H1 (cell line): ENCODE data around the gene TMEM212. TPM values are rescaled to one million over a fixed set of nuclear protein-coding genes. Genes with fewer than 3 reads are reported as not detected.

Experiments used
- CTCF ChIA-PET: fragments of 300-600 bp; sonication (Branson Sonifier 250); formaldehyde crosslinking; loops from one replicate; lab custom pipeline; 2021; ENCODE audit not compliant: partially characterized antibody; lab: Charles Lee
- POLR2A ChIA-PET: fragments of 300-600 bp; sonication (Branson Sonifier 250); formaldehyde crosslinking; loops from one replicate; lab custom pipeline; 2021; ENCODE audit warnings: inconsistent platforms; ENCODE audit not compliant: partially characterized antibody; lab: Charles Lee
- DNase-seq, 2 experiments: peaks; one replicate each; pipeline versions ENCODE4 v3.0.0 to v3.0.0-alpha.2; 2010 to 2022; ENCODE audit warnings: low spot score in 2 of 2, low read depth in 1 of 2, mixed read lengths in 1 of 2
- FAIRE-seq: peaks from 2 replicates; lab custom pipeline; 2011; peaks lifted over from hg19 to GRCh38; lab: Jason Lieb, UNC
- H2AFZ ChIP-seq: 2 replicates; pipeline ENCODE4 v1.8.1; 2012; ENCODE audit warnings: low read length, inconsistent platforms
- H2AK5ac ChIP-seq: 2 replicates; pipeline ENCODE4 v1.6.1; 2013; ENCODE audit warnings: low read depth, low read length
- H2BK120ac ChIP-seq: replicated peaks from 2 replicates; pipeline ENCODE3; 2013; ENCODE audit warnings: low read depth, low read length, inconsistent platforms
- H2BK12ac ChIP-seq: 2 replicates; pipeline ENCODE4 v1.6.1; 2013; ENCODE audit warnings: low read depth, low read length
- H2BK15ac ChIP-seq: 2 replicates; pipeline ENCODE4 v1.6.1; 2013; ENCODE audit warnings: low read length
- H2BK20ac ChIP-seq: 2 replicates; pipeline ENCODE4 v1.6.1; 2013; ENCODE audit warnings: low read length
- H2BK5ac ChIP-seq: 2 replicates; pipeline ENCODE4 v1.6.1; 2013; ENCODE audit warnings: low read depth, low read length
- H3K14ac ChIP-seq: 2 replicates; pipeline ENCODE4 v1.6.1; 2013; ENCODE audit warnings: inconsistent platforms; ENCODE audit not compliant: insufficient read length
- H3K18ac ChIP-seq: 2 replicates; pipeline ENCODE4 v1.6.1; 2013; ENCODE audit warnings: low read length; ENCODE audit errors: extremely low read depth
- H3K23ac ChIP-seq: 2 replicates; pipeline ENCODE4 v1.6.1; 2013; ENCODE audit warnings: inconsistent platforms; ENCODE audit not compliant: insufficient read length
- H3K23me2 ChIP-seq: 2 replicates; pipeline ENCODE4 v1.6.1; 2013; ENCODE audit warnings: low read depth, low read length
- H3K27ac ChIP-seq: 2 replicates; pipeline ENCODE4 v1.6.1; 2011; ENCODE audit warnings: low read depth, low read length, inconsistent platforms
- H3K27me3 ChIP-seq, 4 experiments: replicated peaks in 1 of 4; 1 replicate in 1 of 4; 2 replicates in 3 of 4; pipeline versions ENCODE4 v1.6.1 to v1.8.1; 2011 to 2013; ENCODE audit warnings: low read length in 3 of 4, mild to moderate bottlenecking in 3 of 4, inconsistent platforms in 2 of 4, mixed read lengths in 2 of 4, moderate library complexity in 1 of 4; ENCODE audit not compliant: control insufficient read depth in 3 of 4, insufficient read depth in 3 of 4; ENCODE audit errors: extremely low read depth in 1 of 4
- H3K36me3 ChIP-seq, 4 experiments: 2 replicates each; pipeline versions ENCODE4 v1.6.1 to v1.8.1; 2011 to 2013; ENCODE audit warnings: mild to moderate bottlenecking in 4 of 4, low read length in 3 of 4, moderate library complexity in 2 of 4, control low read depth in 1 of 4, inconsistent platforms in 1 of 4; ENCODE audit not compliant: insufficient read depth in 4 of 4, control insufficient read depth in 2 of 4
- H3K4ac ChIP-seq: replicated peaks from 2 replicates; pipeline ENCODE3; 2013; ENCODE audit warnings: low read length, low read depth, mixed read lengths, inconsistent platforms; ENCODE audit not compliant: insufficient read length
- H3K4me1 ChIP-seq, 4 experiments: replicated peaks in 1 of 4; 1 replicate in 1 of 4; 2 replicates in 3 of 4; pipeline versions ENCODE4 v1.6.1 to v1.8.1; 2011 to 2013; ENCODE audit warnings: low read length in 3 of 4, inconsistent platforms in 2 of 4, mixed read lengths in 1 of 4; ENCODE audit not compliant: insufficient read depth in 4 of 4, control insufficient read depth in 3 of 4
- H3K4me2 ChIP-seq, 2 experiments: 2 replicates each; pipeline versions ENCODE4 v1.6.1 to v1.8.1; 2011 to 2013; ENCODE audit warnings: low read depth in 2 of 2, low read length in 2 of 2, control low read depth in 1 of 2, inconsistent platforms in 1 of 2, mild to moderate bottlenecking in 1 of 2; ENCODE audit not compliant: insufficient read depth in 1 of 2
- H3K4me3 ChIP-seq, 4 experiments: fragments of 200-600, 300-600 bp in 1 of 4; sonication (generic), shearing (Covaris generic), sonication (Bioruptor Twin) in 1 of 4; 2 replicates each; pipeline versions ENCODE4 v1.5.1 to v1.8.1; 2011 to 2016; ENCODE audit warnings: low read length in 4 of 4, low read depth in 3 of 4, control low read depth in 2 of 4, inconsistent platforms in 2 of 4, mild to moderate bottlenecking in 2 of 4, mixed read lengths in 1 of 4, moderate library complexity in 1 of 4; ENCODE audit not compliant: insufficient read depth in 2 of 4; ENCODE audit errors: extremely low read depth in 1 of 4
- H3K56ac ChIP-seq: replicated peaks from 2 replicates; pipeline ENCODE3; 2013; ENCODE audit warnings: low read depth, mild to moderate bottlenecking, mixed read lengths, low read length, inconsistent platforms; ENCODE audit not compliant: insufficient read length
- H3K79me1 ChIP-seq: 2 replicates; pipeline ENCODE4 v1.6.1; 2013; ENCODE audit warnings: low read depth, low read length, control low read depth
- H3K79me2 ChIP-seq, 2 experiments: 2 replicates each; pipeline versions ENCODE4 v1.6.1 to v1.8.1; 2012 to 2013; ENCODE audit warnings: low read length in 2 of 2, mild to moderate bottlenecking in 2 of 2, inconsistent platforms in 1 of 2; ENCODE audit not compliant: insufficient read depth in 2 of 2, control insufficient read depth in 1 of 2
- H3K9ac ChIP-seq, 4 experiments: replicated peaks in 1 of 4; 1 replicate in 1 of 4; 2 replicates in 3 of 4; pipeline versions ENCODE4 v1.6.1 to v1.8.1; 2011 to 2013; ENCODE audit warnings: low read depth in 3 of 4, low read length in 3 of 4, control low read depth in 2 of 4, mild to moderate bottlenecking in 2 of 4, moderate library complexity in 2 of 4, inconsistent platforms in 1 of 4; ENCODE audit errors: extremely low read depth in 1 of 4
- H3K9me3 ChIP-seq, 2 experiments: 2 replicates each; pipeline versions ENCODE4 v1.6.1 to v1.8.1; 2012 to 2013; ENCODE audit warnings: mild to moderate bottlenecking in 2 of 2, moderate library complexity in 2 of 2, control low read depth in 1 of 2, inconsistent platforms in 1 of 2, low read depth in 1 of 2, low read length in 1 of 2, mixed read lengths in 1 of 2; ENCODE audit not compliant: insufficient read depth in 2 of 2
- H4K20me1 ChIP-seq, 2 experiments: replicated peaks in 1 of 2; 2 replicates each; pipeline versions ENCODE3 to v1.8.1; 2011 to 2013; ENCODE audit warnings: inconsistent platforms in 2 of 2, low read length in 2 of 2, mild to moderate bottlenecking in 1 of 2; ENCODE audit not compliant: insufficient read depth in 2 of 2, control insufficient read depth in 1 of 2
- H4K5ac ChIP-seq: 2 replicates; pipeline ENCODE4 v1.6.1; 2013; ENCODE audit warnings: low read length, low read depth, mixed read lengths, inconsistent platforms; ENCODE audit not compliant: insufficient read length
- H4K8ac ChIP-seq: 2 replicates; pipeline ENCODE4 v1.8.0; 2013; ENCODE audit warnings: mild to moderate bottlenecking, moderate library complexity, low read length, inconsistent platforms; ENCODE audit not compliant: insufficient read depth; ENCODE audit errors: extremely low read depth
- H4K91ac ChIP-seq: replicated peaks from 2 replicates; pipeline ENCODE3; 2013; ENCODE audit warnings: low read length, mixed read lengths, inconsistent platforms; ENCODE audit not compliant: insufficient read length
- HDAC2 ChIP-seq, 2 experiments: fragments of 300-600 bp in 1 of 2; sonication (generic) in 1 of 2; IDR thresholded peaks; 2 replicates each; pipeline ENCODE4 v1.6.1; 2011 to 2012; ENCODE audit warnings: low read depth in 2 of 2, low read length in 2 of 2, mild to moderate bottlenecking in 2 of 2, moderate library complexity in 2 of 2, borderline replicate concordance in 1 of 2, inconsistent platforms in 1 of 2
- HDAC6 ChIP-seq: IDR thresholded peaks from one replicate; pipeline ENCODE4 v1.7.1; 2012; ENCODE audit warnings: low read depth, mild to moderate bottlenecking, inconsistent platforms, low read length, moderate library complexity
- SIRT6 ChIP-seq: IDR thresholded peaks from one replicate; pipeline ENCODE4 v1.7.1; 2012; ENCODE audit warnings: low read length, inconsistent platforms
- WGBS, 2 experiments: shearing (Covaris generic) in 1 of 2; methylation state at CpG; one replicate each; pipeline versions ENCODE4 v1.1.6 to v1.1.7; 2013 to 2015; ENCODE audit warnings: low lambda C conversion rate in 2 of 2, mixed read lengths in 2 of 2, inconsistent platforms in 1 of 2, low coverage in 1 of 2, missing lambda C conversion rate in 1 of 2; ENCODE audit not compliant: insufficient replicate concordance in 2 of 2, insufficient coverage in 1 of 2, insufficient read length in 1 of 2; ENCODE audit errors: extremely low coverage in 1 of 2, missing lambda C conversion rate in 1 of 2; 5-methylcytosine and 5-hydroxymethylcytosine counted together
- polyA plus RNA-seq, 7 experiments: library from polyadenylated mRNA; depleted of rRNA in 3 of 7; stranded (reverse) in 5 of 7; unstranded in 2 of 7; fragments of >200 nt in 5 of 7; fragments of 200-250 nt in 2 of 7; gene quantifications; 1 replicate in 5 of 7; 2 replicates in 1 of 7; 4 replicates in 1 of 7; pipeline versions ENCODE4 v1.2.1 to v1.2.3, GENCODE V29; 2011 to 2013; ENCODE audit warnings: missing spikeins in 2 of 7, mixed read lengths in 2 of 7
- total RNA-seq: library from RNA; stranded (reverse); fragmentation: NEBNext Ultra II Directional; extraction: Animal tissue kit (Norgen Biotek cat#: 25700); gene quantifications from 2 replicates; pipeline ENCODE4 v1.2.1, GENCODE V29; 2021

TMEM212 gene
- total and polyA plus RNA-seq, 2 of the 8 experiments (the other 6 are each of a cell fraction or from before 2014, with no cell fraction given): not detected

GRCh38 chr3:171824116-171824515 is 19.0 kb upstream of the TMEM212 start:
- H3K27ac ChIP-seq: no peak overlapping the region
- no peak overlapping the region for H2AFZ ChIP-seq
- FAIRE-seq (no peak), DNase-seq (no peak)
- no peak overlapping the region for H3K18ac ChIP-seq
- no peak overlapping the region for H4K91ac ChIP-seq
- POLR2A ChIA-PET: no interaction called here
- CTCF ChIA-PET: interaction anchor here (1.1 to 1.7 kb wide), 4 partner anchors 10 to 804 kb away, joined by 3 to 6 read pairs (median 3); no protein-coding TSS in a partner anchor
- H3K4ac ChIP-seq: no peak overlapping the region
- H2BK15ac ChIP-seq: peak overlapping the region; percentile 53; the same call in 1 of the 2 replicates
- no peak overlapping the region for H2BK120ac ChIP-seq
- H3K4me3 ChIP-seq: no peak overlapping the region
- no peak for TF ChIP-seq SIRT6
- TF ChIP-seq HDAC6: no peak
- TF ChIP-seq HDAC2 (IDR thresholded peaks at IDR 0.05; ENCODE audit: borderline replicate concordance in 1 of 2, low read depth in 2 of 2, low read length in 2 of 2): no peak
- no peak overlapping the region for H2BK5ac ChIP-seq
- H3K79me1 ChIP-seq: no peaks in the 10 kb centered on the region
- H3K79me2 ChIP-seq: no peaks in the 10 kb centered on the region
- no peak overlapping the region for H4K8ac ChIP-seq
- H3K56ac ChIP-seq: no peak overlapping the region
- no peaks in the 10 kb centered on the region for H3K23me2 ChIP-seq
- no peak overlapping the region for H3K23ac ChIP-seq
- H2BK20ac ChIP-seq: no peak overlapping the region
- no peaks in the 10 kb centered on the region for H3K36me3 ChIP-seq
- no peak overlapping the region for H3K14ac ChIP-seq
- WGBS, 2 experiments: 88% methylated on average over 6 of the region's 6 CpGs; no CpG with 5 or more reads in 1 of the 2 experiments
- no peak overlapping the region for H2AK5ac ChIP-seq
- no peaks in the 10 kb centered on the region for H4K20me1 ChIP-seq
- H3K9me3 ChIP-seq: no peaks in the 10 kb centered on the region
- H4K5ac ChIP-seq: no peak overlapping the region
- H3K4me1 ChIP-seq: peaks cover 2 to 8% (median 4%) of the 10 kb centered on the region in 4 experiments; a peak in 4 of 7 replicates
- no peak overlapping the region for H3K9ac ChIP-seq
- no peak overlapping the region; the same call in 1 of the 2 replicates for H2BK12ac ChIP-seq
- H3K4me2 ChIP-seq: no peak overlapping the region
- no peaks in the 10 kb centered on the region for H3K27me3 ChIP-seq
